Measurements from ENCODE around the gene RPS21. TPM values are rescaled to one million over a fixed set of nuclear protein-coding genes. Genes with fewer than 3 reads are reported as not detected.
A peak's percentile ranks its signal among the peaks of the same experiment; 100 is the strongest.

The RPS21 gene
- total RNA-seq, 1 donor from 2014 or later: 5,743 TPM

GRCh38 chr20:62381202-62381797 lies 5.6 kb upstream of the RPS21 start:
- DNase-seq (ENCODE audit: low read depth): no peak

DNA sequence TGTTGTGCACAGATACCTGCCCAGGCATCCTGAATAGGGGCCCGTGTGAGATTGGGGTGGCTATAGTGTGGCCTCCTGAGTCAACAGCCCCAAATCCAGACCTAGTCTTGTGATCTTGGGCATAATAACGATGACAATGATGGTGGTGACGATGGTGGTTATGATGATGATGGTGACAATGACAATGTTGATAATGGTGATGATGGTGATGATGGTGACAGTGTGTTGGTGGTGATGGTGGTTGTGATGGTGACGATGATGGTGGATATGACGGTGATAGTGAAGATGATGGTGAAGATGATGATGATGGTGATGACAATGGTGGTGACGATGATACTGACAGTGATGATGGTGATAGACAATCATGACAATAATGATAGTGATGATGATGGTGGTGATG lies 5.1 kb upstream of the RPS21 start:
- Histone ChIP-seq H3K27me3 (ENCODE audit: control insufficient read depth, insufficient read depth, low read length) (no peaks in the 10 kb centered on the region), H3K4me3 (ENCODE audit: low read depth, low read length) (no peak overlapping the region), H3K36me3 (ENCODE audit: control insufficient read depth, insufficient read depth, low read length) (no peaks in the 10 kb centered on the region)
- no peak for DNase-seq (ENCODE audit: low read depth)
- TF ChIP-seq CTCF (IDR thresholded peaks at IDR 0.05; ENCODE audit: insufficient read depth, low read length, poor library complexity, severe bottlenecking): no peak

More at GRCh38 chr20:62381202-62381797, 5.6 kb upstream of the RPS21 start:
- TF ChIP-seq CTCF (IDR thresholded peaks at IDR 0.05; ENCODE audit: insufficient read depth, low read length, poor library complexity, severe bottlenecking): no peak
- no peak overlapping the region for H3K4me3 ChIP-seq (ENCODE audit: low read depth, low read length)
- no peaks in the 10 kb centered on the region for H3K36me3 ChIP-seq (ENCODE audit: control insufficient read depth, insufficient read depth, low read length)
- no peaks in the 10 kb centered on the region for H3K27me3 ChIP-seq (ENCODE audit: control insufficient read depth, insufficient read depth, low read length)

DNA sequence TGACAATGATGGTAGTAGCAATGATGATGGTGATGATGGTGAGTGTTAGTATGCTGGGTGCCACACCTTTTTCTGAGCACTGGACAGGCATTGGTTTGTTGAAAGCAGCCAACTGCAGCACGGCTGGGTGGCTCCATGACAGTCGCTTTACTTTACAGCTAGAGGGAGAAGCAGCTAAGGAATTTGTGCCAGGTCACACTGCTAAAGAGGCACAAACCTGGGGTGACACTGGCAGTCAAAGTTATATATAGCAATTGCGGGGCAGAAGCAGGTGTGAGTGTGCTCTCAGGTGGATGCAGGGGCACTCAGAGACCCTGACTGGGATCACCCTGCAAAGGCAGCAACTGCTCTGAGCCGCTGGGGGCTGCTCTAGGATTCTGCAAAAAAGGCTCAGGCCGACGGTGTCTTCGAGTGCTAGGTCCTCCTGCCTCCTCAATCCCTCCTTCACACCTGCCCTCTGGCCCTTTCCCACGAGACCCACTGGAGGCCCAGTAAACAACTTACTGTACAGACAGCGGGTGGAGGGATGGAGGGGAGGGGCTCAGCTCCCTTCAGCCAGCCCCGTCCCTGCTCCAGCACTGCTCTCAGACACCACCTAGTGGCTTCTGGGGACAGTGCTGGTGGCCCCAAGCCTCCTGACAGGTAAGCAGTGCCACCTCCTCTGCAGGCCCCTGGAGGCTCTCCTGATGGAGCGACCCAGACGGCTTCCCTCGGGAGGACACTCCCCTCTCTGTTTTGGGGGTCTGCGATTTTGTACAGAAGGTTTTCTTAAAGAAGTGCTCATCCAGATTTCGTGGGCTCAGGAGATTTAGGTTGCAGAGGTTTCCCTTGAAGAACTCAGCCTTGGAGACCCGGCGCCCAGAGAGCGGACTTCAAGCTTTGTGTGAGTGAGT lies 4.4 kb upstream of the RPS21 start:
- H3K4me3 ChIP-seq (ENCODE audit: low read depth, low read length): no peak overlapping the region
- no peak for DNase-seq (ENCODE audit: low read depth)
- no peaks in the 10 kb centered on the region for H3K27me3 ChIP-seq (ENCODE audit: control insufficient read depth, insufficient read depth, low read length)
- H3K36me3 ChIP-seq (ENCODE audit: control insufficient read depth, insufficient read depth, low read length): no peaks in the 10 kb centered on the region
- TF ChIP-seq CTCF (IDR thresholded peaks at IDR 0.05; ENCODE audit: insufficient read depth, low read length, poor library complexity, severe bottlenecking): peak; percentile 98

- Histone ChIP-seq H3K36me3 (ENCODE audit: control insufficient read depth, insufficient read depth, low read length) (peaks cover 1% of the 10 kb centered on the region), H3K27me3 (ENCODE audit: control insufficient read depth, insufficient read depth, low read length) (no peaks in the 10 kb centered on the region), H3K4me3 (ENCODE audit: low read depth, low read length) (peak overlapping the region; percentile 99)
- no peak for DNase-seq (ENCODE audit: low read depth)
- no peak for TF ChIP-seq CTCF (IDR thresholded peaks at IDR 0.05; ENCODE audit: insufficient read depth, low read length, poor library complexity, severe bottlenecking)
Observed at GRCh38 chr20:62387219-62387913, 463 bp downstream of the RPS21 start.

GRCh38 chr20:62387933-62388635 lies 1.2 kb downstream of the RPS21 start:
- Histone ChIP-seq H3K36me3 (ENCODE audit: control insufficient read depth, insufficient read depth, low read length) (peaks cover 1% of the 10 kb centered on the region), H3K27me3 (ENCODE audit: control insufficient read depth, insufficient read depth, low read length) (no peaks in the 10 kb centered on the region), H3K4me3 (ENCODE audit: low read depth, low read length) (peak overlapping the region; percentile 99)
- no peak for TF ChIP-seq CTCF (IDR thresholded peaks at IDR 0.05; ENCODE audit: insufficient read depth, low read length, poor library complexity, severe bottlenecking)
- DNase-seq (ENCODE audit: low read depth): no peak

Measured in kidney epithelial cell (primary cell).